K562 (cell line): Measurements from ENCODE around the gene EPB41L4A. TPM values are rescaled to one million over a fixed set of nuclear protein-coding genes. Genes with fewer than 3 reads are reported as not detected.

Experiments used
- ATAC-seq: fragments of 200-7000 bp; cut with Tn5 transposase; 3 replicates; pipeline ENCODE4 v1.9.1; 2020; ENCODE audit warnings: moderate library complexity
- BruUV-seq: library from RNA; stranded (reverse); fragments of 400-500 nt; replicated peaks from 2 replicates; lab custom pipeline; 2021; lab: Mats Ljungman, UMichigan
- CTCF ChIA-PET: fragments of 300-600 bp; formaldehyde crosslinking; extraction: SDS; loops from one replicate; lab custom pipeline; 2021; ENCODE audit warnings: low intra/inter-chr PET ratio; lab: Yijun Ruan, JAX
- POLR2A ChIA-PET: fragments of 300-600, 350-650 bp; sonication (Branson Sonifier 250); formaldehyde crosslinking; extraction: SDS; loops from one replicate; lab custom pipeline; 2021; ENCODE audit warnings: antibody characterized with exemption, inconsistent platforms; lab: Yijun Ruan, JAX
- DNase-seq, 4 experiments: peaks; one replicate each; pipeline versions ENCODE4 v3.0.0 to v3.0.0-alpha.2; 2011 to 2018; ENCODE audit warnings: low spot score in 3 of 4, mixed read lengths in 3 of 4; ENCODE audit errors: extremely low read depth in 1 of 4
- FAIRE-seq: peaks from 2 replicates; lab custom pipeline; 2011; peaks lifted over from hg19 to GRCh38; lab: Jason Lieb, UNC
- H2AFZ ChIP-seq: 2 replicates; pipeline ENCODE4 v1.6.0; 2011; ENCODE audit warnings: low read depth, low read length, control low read depth, inconsistent platforms
- H3K27ac ChIP-seq: fragments of 200-600 bp; 3 replicates; pipeline ENCODE4 v1.8.0; 2011; ENCODE audit warnings: low read depth, mild to moderate bottlenecking, control low read depth, inconsistent platforms, low read length, moderate library complexity, mixed read lengths; ENCODE audit errors: extremely low read depth
- H3K27me3 ChIP-seq, 2 experiments: fragments of 300-600 bp in 1 of 2; 2 replicates in 1 of 2; 3 replicates in 1 of 2; pipeline versions ENCODE4 v1.6.0 to v1.8.0; 2011; ENCODE audit warnings: inconsistent platforms in 2 of 2, low read length in 2 of 2, mild to moderate bottlenecking in 1 of 2, mixed read lengths in 1 of 2, moderate library complexity in 1 of 2; ENCODE audit not compliant: control insufficient read depth in 2 of 2, insufficient read depth in 2 of 2
- H3K36me3 ChIP-seq: fragments of 300-600 bp; 3 replicates; pipeline ENCODE4 v1.8.0; 2011; ENCODE audit warnings: mild to moderate bottlenecking, low read length, inconsistent platforms; ENCODE audit not compliant: control insufficient read depth, insufficient read depth
- H3K4me1 ChIP-seq, 2 experiments: fragments of 200-600 bp in 1 of 2; replicated peaks in 1 of 2; 2 replicates in 1 of 2; 3 replicates in 1 of 2; pipeline versions ENCODE4 v1.5.1 to v1.8.0; 2011; ENCODE audit warnings: inconsistent platforms in 2 of 2, low read length in 2 of 2, mild to moderate bottlenecking in 1 of 2, mixed read lengths in 1 of 2, moderate library complexity in 1 of 2; ENCODE audit not compliant: control insufficient read depth in 2 of 2, insufficient read depth in 2 of 2
- H3K4me2 ChIP-seq: 2 replicates; pipeline ENCODE4 v1.6.1; 2011; ENCODE audit warnings: low read length, control low read depth, inconsistent platforms, mixed read lengths; ENCODE audit not compliant: insufficient read depth
- H3K4me3 ChIP-seq: fragments of 200-600 bp; sonication (generic), shearing (Covaris generic); 2 replicates; pipeline ENCODE4 v1.5.1; 2016; ENCODE audit warnings: control low read depth, inconsistent platforms
- H3K79me2 ChIP-seq: fragments of 200-600 bp; 3 replicates; pipeline ENCODE4 v1.8.0; 2011; ENCODE audit warnings: low read length, inconsistent platforms; ENCODE audit not compliant: control insufficient read depth, insufficient read depth
- H3K9ac ChIP-seq, 2 experiments: 2 replicates each; pipeline versions ENCODE4 v1.6.0 to v1.6.1; 2011; ENCODE audit warnings: low read depth in 2 of 2, low read length in 2 of 2, control low read depth in 1 of 2, inconsistent platforms in 1 of 2, mild to moderate bottlenecking in 1 of 2, mixed read lengths in 1 of 2; ENCODE audit not compliant: insufficient read depth in 1 of 2
- H3K9me1 ChIP-seq: one replicate; pipeline ENCODE4 v1.6.0; 2011; ENCODE audit warnings: inconsistent platforms, mild to moderate bottlenecking, low read length, moderate library complexity; ENCODE audit not compliant: control insufficient read depth, insufficient read depth
- H3K9me3 ChIP-seq: replicated peaks from 2 replicates; pipeline ENCODE4 v1.5.1; 2011; ENCODE audit warnings: low read depth, low read length, inconsistent platforms; ENCODE audit not compliant: control insufficient read depth, insufficient read depth
- H4K20me1 ChIP-seq: replicated peaks from 2 replicates; pipeline ENCODE4 v1.6.1; 2011; ENCODE audit warnings: low read length, inconsistent platforms, mixed read lengths; ENCODE audit not compliant: control insufficient read depth, insufficient read depth
- ATF1 ChIP-seq, 2 experiments: fragments of 450-650 bp in 1 of 2; IDR thresholded peaks; 2 replicates each; pipeline ENCODE4 v1.6.1; 2016; ENCODE audit warnings: missing compliant biosample characterization in 1 of 2, missing genetic modification characterization in 1 of 2
- ATF7 ChIP-seq: fragments of 450-650 bp; IDR thresholded peaks from 2 replicates; pipeline ENCODE4 v1.7.1; 2014; ENCODE audit warnings: mild to moderate bottlenecking, moderate library complexity
- ILF3 ChIP-seq: fragments of 450-650 bp; IDR thresholded peaks from 2 replicates; pipeline ENCODE4 v1.6.1; 2018; ENCODE audit warnings: antibody characterized with exemption, mild to moderate bottlenecking, moderate library complexity, borderline replicate concordance
- KAT2B ChIP-seq: IDR thresholded peaks from one replicate; pipeline ENCODE4 v1.6.1; 2012; ENCODE audit warnings: low read depth, mild to moderate bottlenecking, control low read depth, inconsistent platforms, low read length, moderate library complexity
- PML ChIP-seq: IDR thresholded peaks from 2 replicates; pipeline ENCODE4 v1.6.1; 2012; ENCODE audit warnings: low read length, inconsistent platforms
- TBL1XR1 ChIP-seq, 2 experiments: IDR thresholded peaks; 2 replicates each; pipeline ENCODE4 v1.6.1; 2012; ENCODE audit warnings: improper control_type of control experiment in 2 of 2, low read length in 2 of 2, mild to moderate bottlenecking in 1 of 2
- XRCC3 ChIP-seq: fragments of 450-650 bp; IDR thresholded peaks from 2 replicates; pipeline ENCODE4 v1.6.1; 2017; ENCODE audit warnings: mild to moderate bottlenecking, moderate library complexity
- ZNF407 ChIP-seq: fragments of 450-650 bp; IDR thresholded peaks from 2 replicates; pipeline ENCODE4 v1.6.1; 2016; ENCODE audit warnings: low read depth
- WGBS: fragments of 100-300 bp; shearing (Covaris generic); methylation state at CpG from one replicate; pipeline ENCODE4 v1.1.6; 2016; ENCODE audit warnings: low coverage, mixed read lengths; ENCODE audit not compliant: insufficient coverage; ENCODE audit errors: missing lambda C conversion rate; 5-methylcytosine and 5-hydroxymethylcytosine counted together
- in situ Hi-C: fragments of 300-500 bp; cut with MboI; formaldehyde crosslinking; loops from 4 replicates; pipeline ENCODE4 v1.15.0; 2018; ENCODE audit warnings: inconsistent platforms, mixed read lengths
- intact Hi-C: fragments of 100-400 bp; cut with micrococcal nuclease; formaldehyde crosslinking; loops from 2 replicates; pipeline ENCODE4 v1.14.2; 2022
- polyA plus RNA-seq, 8 experiments: library from polyadenylated mRNA; depleted of rRNA in 4 of 8; stranded (reverse) in 5 of 8; unstranded in 3 of 8; fragments of >200 nt; fragmentation: Nextera tagmentation in 2 of 8; fragmentation: Illumina TruSeq in 1 of 8; extraction: Ambion mirVana in 2 of 8; extraction: Trizol in 1 of 8; gene quantifications; 2 replicates each; pipeline versions ENCODE4 v1.2.1 to v1.2.3, GENCODE V29; 2011 to 2014; ENCODE audit warnings: inconsistent platforms in 1 of 8, missing spikeins in 1 of 8
- total RNA-seq, 7 experiments: library from RNA; depleted of rRNA in 6 of 7; stranded (reverse); fragments of >200 nt in 6 of 7; fragmentation: Illumina TruSeq in 2 of 7; extraction: Trizol in 2 of 7; gene quantifications; 2 replicates each; pipeline versions ENCODE4 v1.2.1 to v1.2.3, GENCODE V29; 2011 to 2021; ENCODE audit warnings: low replicate concordance in 1 of 7

The EPB41L4A gene
- total and polyA plus RNA-seq, 9 of the 15 experiments (the other 6 are each of a cell fraction or from before 2014, with no cell fraction given): 0.04 to 0.35 (median 0.12) TPM; not detected in 3

DNA sequence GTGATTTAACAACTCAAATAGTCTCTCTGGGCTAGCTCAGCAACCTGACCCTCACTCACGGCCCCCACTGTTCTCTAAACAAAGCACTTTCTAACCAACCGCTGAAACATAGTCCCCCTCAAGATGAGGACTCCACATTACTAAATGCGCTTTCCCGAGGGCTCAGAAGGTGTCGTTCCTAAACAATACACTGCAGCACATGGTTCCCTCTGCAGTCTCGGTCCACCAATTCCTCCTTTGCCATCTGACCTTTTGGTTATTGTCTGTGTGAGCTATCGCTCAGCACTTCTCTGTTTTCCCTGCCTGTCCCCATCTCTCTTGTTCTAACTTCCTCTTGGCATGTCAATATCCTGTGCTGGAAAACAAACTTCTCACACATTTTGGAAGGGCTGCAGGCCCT, 7.2 kb downstream of the EPB41L4A start (continued):
- TF ChIP-seq ATF1 (CRISPR knock-in tag; IDR thresholded peaks at IDR 0.05) (no peak), ATF1 (tag; IDR thresholded peaks at IDR 0.05) (no peak)
- TF ChIP-seq, all 486 proteins: peak for 0

GRCh38 chr5:112407666-112408065, 11.4 kb downstream of the EPB41L4A start:
- CTCF ChIA-PET: no interaction called here
- H3K4me3 ChIP-seq: no peak overlapping the region
- no peak for TF ChIP-seq ZNF407
- TF ChIP-seq TBL1XR1 (IDR thresholded peaks at IDR 0.05; ENCODE audit: low read length in 2 of 2): no peak
- TF ChIP-seq PML: no peak
- no peak for TF ChIP-seq XRCC3
- TF ChIP-seq ATF7: no peak
- no peak for TF ChIP-seq KAT2B
- no peak for TF ChIP-seq ILF3
- TF ChIP-seq, all 486 proteins: peak for 0
- Histone ChIP-seq H3K4me2 (no peak overlapping the region), H3K9ac (no peak overlapping the region), H3K9me3 (no peaks in the 10 kb centered on the region), H3K36me3 (no peaks in the 10 kb centered on the region), H3K27ac (no peak overlapping the region), H2AFZ (no peak overlapping the region), H3K27me3 (peaks cover 8 to 10% of the 10 kb centered on the region in 2 experiments; a peak in 4 of 5 replicates), H3K9me1 (no peaks in the 10 kb centered on the region), H3K4me1 (no peaks in the 10 kb centered on the region), H4K20me1 (no peaks in the 10 kb centered on the region), H3K79me2 (no peaks in the 10 kb centered on the region)
- no TSS peak for BruUV-seq
- DNase-seq (no peak), ATAC-seq (no peak), FAIRE-seq (no peak)
- intact Hi-C loops (no loop called here), in situ Hi-C loops (no loop called here)
- POLR2A ChIA-PET: interaction anchor here (1.0 kb wide), 1 partner anchor 24 kb away, joined by 3 read pairs; no protein-coding TSS in a partner anchor
- WGBS: 0% methylated on average over 2 of the region's 2 CpGs
